HCT116 (cell line): ENCODE data around the gene FDXR. TPM values are rescaled to one million over a fixed set of nuclear protein-coding genes. Genes with fewer than 3 reads are reported as not detected.

ENCODE experiments used
- ATAC-seq: fragments of 200-7000 bp; cut with Tn5 transposase; 2 replicates; pipeline ENCODE4 v1.9.1; 2020; ENCODE audit warnings: mild to moderate bottlenecking, moderate library complexity
- BruUV-seq: library from RNA; stranded (reverse); fragments of 400-500 nt; replicated peaks from 2 replicates; lab custom pipeline; 2021; lab: Mats Ljungman, UMichigan
- CTCF ChIA-PET: fragments of 300-600 bp; sonication (Branson Sonifier 250); formaldehyde crosslinking; loops from one replicate; lab custom pipeline; 2021; ENCODE audit warnings: antibody characterized with exemption; lab: Charles Lee
- POLR2A ChIA-PET: fragments of 300-600, 350-600 bp; sonication (Branson Sonifier 250); formaldehyde crosslinking; loops from one replicate; lab custom pipeline; 2021; ENCODE audit warnings: antibody characterized with exemption; lab: Charles Lee
- RAD21 ChIA-PET, 2 experiments: fragments of 300-600 bp; sonication (Branson Sonifier 250); formaldehyde crosslinking; loops; one replicate each; lab custom pipeline; 2023; ENCODE audit warnings: low total read pairs in 2 of 2; ENCODE audit not compliant: uncharacterized antibody in 2 of 2, unreplicated experiment in 2 of 2, low non-redundant PET in 1 of 2; lab: Charles Lee
- DNase-seq: peaks from one replicate; pipeline ENCODE4 v3.0.0-alpha.2; 2010; ENCODE audit warnings: low read depth, low spot score
- H2AFZ ChIP-seq: fragments of 200-600 bp; shearing (Covaris generic), sonication (generic); 2 replicates; pipeline ENCODE4 v1.6.1; 2017; ENCODE audit warnings: low read depth, mixed run types, mixed read lengths, antibody characterized with exemption, low read length; ENCODE audit not compliant: poor library complexity, severe bottlenecking
- H3K27ac ChIP-seq: 2 replicates; pipeline ENCODE4 v1.5.1; 2012; ENCODE audit warnings: low read depth, low read length
- H3K27me3 ChIP-seq: fragments of 200-600 bp; sonication (generic); 2 replicates; pipeline ENCODE4 v1.6.1; 2016; ENCODE audit warnings: mixed run types, low read length, mixed read lengths; ENCODE audit not compliant: insufficient read depth
- H3K36me3 ChIP-seq, 2 experiments: fragments of 200-500 bp in 1 of 2; fragments of 200-600 bp in 1 of 2; sonication (Bioruptor generic) in 1 of 2; sonication (generic) in 1 of 2; 2 replicates each; pipeline versions ENCODE4 v1.5.1 to v1.6.1; 2014 to 2016; ENCODE audit warnings: low read length in 2 of 2, inconsistent platforms in 1 of 2, mixed read lengths in 1 of 2, mixed run types in 1 of 2; ENCODE audit not compliant: insufficient read depth in 2 of 2, control insufficient read depth in 1 of 2
- H3K4me1 ChIP-seq, 2 experiments: fragments of 200-600 bp in 1 of 2; sonication (generic) in 1 of 2; 2 replicates each; pipeline versions ENCODE4 v1.5.1 to v1.6.1; 2012 to 2017; ENCODE audit warnings: low read length in 2 of 2, inconsistent platforms in 1 of 2, mild to moderate bottlenecking in 1 of 2, mixed read lengths in 1 of 2, mixed run types in 1 of 2, moderate library complexity in 1 of 2; ENCODE audit not compliant: insufficient read depth in 2 of 2, control insufficient read depth in 1 of 2
- H3K4me2 ChIP-seq: fragments of 200-600 bp; sonication (generic); 2 replicates; pipeline ENCODE4 v1.6.1; 2017; ENCODE audit warnings: mixed run types, low read length, mixed read lengths
- H3K4me3 ChIP-seq, 2 experiments: fragments of 200-600 bp in 1 of 2; sonication (generic) in 1 of 2; replicated peaks in 1 of 2; 2 replicates each; pipeline ENCODE4 v1.5.1; 2011 to 2016; ENCODE audit warnings: low read length in 2 of 2, control low read depth in 1 of 2, low read depth in 1 of 2, mild to moderate bottlenecking in 1 of 2, mixed read lengths in 1 of 2, mixed run types in 1 of 2
- H3K79me2 ChIP-seq: fragments of 200-600 bp; sonication (generic); 2 replicates; pipeline ENCODE4 v1.6.1; 2017; ENCODE audit warnings: mild to moderate bottlenecking, mixed run types, low read length, moderate library complexity, mixed read lengths; ENCODE audit not compliant: insufficient read depth
- H3K9ac ChIP-seq: fragments of 200-600 bp; sonication (generic); 2 replicates; pipeline ENCODE4 v1.6.1; 2016; ENCODE audit warnings: low read length, mixed read lengths
- H3K9me2 ChIP-seq: fragments of 200-600 bp; sonication (generic), shearing (Covaris generic); 2 replicates; pipeline ENCODE4 v1.6.1; 2017; ENCODE audit warnings: mixed run types, mild to moderate bottlenecking, moderate library complexity; ENCODE audit not compliant: insufficient read depth
- H3K9me3 ChIP-seq, 2 experiments: fragments of 200-500 bp in 1 of 2; fragments of 200-600 bp in 1 of 2; sonication (Bioruptor generic) in 1 of 2; sonication (generic) in 1 of 2; 2 replicates each; pipeline ENCODE4 v1.6.1; 2014 to 2017; ENCODE audit warnings: low read length in 2 of 2, mixed read lengths in 2 of 2, inconsistent platforms in 1 of 2, low read depth in 1 of 2, mild to moderate bottlenecking in 1 of 2, mixed run types in 1 of 2, moderate library complexity in 1 of 2; ENCODE audit not compliant: control insufficient read depth in 1 of 2, insufficient read depth in 1 of 2
- H4K20me1 ChIP-seq: fragments of 200-600 bp; sonication (generic), shearing (Covaris generic); 2 replicates; pipeline ENCODE4 v1.6.1; 2017; ENCODE audit warnings: mixed run types, mild to moderate bottlenecking, moderate library complexity; ENCODE audit not compliant: insufficient read depth
- CBX3 ChIP-seq: IDR thresholded peaks from 2 replicates; pipeline ENCODE4 v1.6.1; 2012; ENCODE audit warnings: low read depth
- EGR1 ChIP-seq: IDR thresholded peaks from 2 replicates; pipeline ENCODE4 v1.6.1; 2012; ENCODE audit warnings: low read depth
- ELF1 ChIP-seq: IDR thresholded peaks from 2 replicates; pipeline ENCODE4 v1.6.1; 2012; ENCODE audit warnings: low read depth, borderline replicate concordance
- EZH2phosphoT487 ChIP-seq: fragments of 200-600 bp; IDR thresholded peaks from 2 replicates; pipeline ENCODE4 v1.6.1; 2018; ENCODE audit warnings: antibody characterized with exemption, borderline replicate concordance
- FOSL1 ChIP-seq: IDR thresholded peaks from 2 replicates; pipeline ENCODE4 v1.6.1; 2012; ENCODE audit warnings: low read depth
- POLR2A ChIP-seq: IDR thresholded peaks from 2 replicates; pipeline ENCODE4 v1.7.0; 2011; ENCODE audit warnings: borderline replicate concordance; ENCODE audit not compliant: insufficient read depth, insufficient read length; ENCODE audit errors: extremely low read depth
- POLR2AphosphoS5 ChIP-seq: IDR thresholded peaks from 2 replicates; pipeline ENCODE4 v1.6.1; 2011; ENCODE audit warnings: mild to moderate bottlenecking, low read depth, low read length, moderate library complexity
- RAD21 ChIP-seq: IDR thresholded peaks from 2 replicates; pipeline ENCODE4 v1.6.1; 2012; ENCODE audit warnings: low read depth, mild to moderate bottlenecking
- SIN3A ChIP-seq: IDR thresholded peaks from 2 replicates; pipeline ENCODE4 v1.6.1; 2012; ENCODE audit warnings: low read depth
- SRF ChIP-seq: IDR thresholded peaks from 2 replicates; pipeline ENCODE4 v1.6.1; 2012; ENCODE audit warnings: low read depth
- YY1 ChIP-seq: IDR thresholded peaks from 2 replicates; pipeline ENCODE4 v1.6.1; 2011; ENCODE audit warnings: low read length, low read depth, moderate library complexity, mild to moderate bottlenecking; ENCODE audit not compliant: insufficient replicate concordance; ENCODE audit errors: extremely low read depth
- intact Hi-C: fragments of 100-400 bp; cut with micrococcal nuclease; formaldehyde crosslinking; loops from 2 replicates; pipeline ENCODE4 v1.10.0; 2022
- total RNA-seq: library from RNA; stranded (reverse); gene quantifications from one replicate; pipeline ENCODE4 v1.2.1, GENCODE V29; 2021; ENCODE audit not compliant: unreplicated experiment
- TF ChIP-seq, protein P1 (sequence below), 3 experiments: fragments of 200-600 bp in 1 of 3; sonication (generic) in 1 of 3; IDR thresholded peaks in 2 of 3; conservative IDR thresholded peaks in 1 of 3; 2 replicates each; pipeline ENCODE4 v1.5.1; 2012 to 2017; ENCODE audit warnings: low read depth in 2 of 3, low read length in 2 of 3, antibody characterized with exemption in 1 of 3, borderline replicate concordance in 1 of 3, control low read depth in 1 of 3, mild to moderate bottlenecking in 1 of 3, mixed read lengths in 1 of 3, mixed run types in 1 of 3, moderate library complexity in 1 of 3; ENCODE audit not compliant: insufficient read depth in 1 of 3
- TF ChIP-seq, protein P2 (sequence below): IDR thresholded peaks from 2 replicates; pipeline ENCODE4 v1.6.1; 2011; ENCODE audit warnings: mild to moderate bottlenecking, low read length, moderate library complexity; ENCODE audit not compliant: insufficient replicate concordance; ENCODE audit errors: extremely low read depth

The FDXR gene
- total RNA-seq, 1 experiment from 2014 or later, result 98.8 TPM

DNA sequence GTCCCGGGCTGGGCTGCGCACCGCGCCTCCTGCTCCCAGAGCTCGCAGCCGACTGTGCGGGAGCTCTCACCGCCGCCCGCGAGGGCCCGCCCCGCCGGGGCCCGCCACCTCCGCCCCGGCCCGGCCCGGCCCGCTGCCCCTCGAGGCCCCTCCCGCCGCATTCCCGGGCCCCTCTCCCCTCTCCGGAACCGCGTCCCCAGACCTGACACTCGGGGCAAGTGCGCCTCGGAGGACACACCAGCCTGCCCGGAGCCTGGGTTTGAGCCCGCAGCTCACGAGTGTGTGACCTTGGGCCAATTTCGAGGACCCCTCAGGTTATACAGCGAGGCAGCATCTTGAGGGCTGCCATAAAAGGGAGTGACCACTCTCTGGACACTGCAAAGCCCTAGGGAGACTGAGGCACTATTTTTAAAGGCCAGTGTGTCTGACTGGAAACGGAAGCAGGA lies 11.1 kb downstream of the FDXR start:
- H3K9ac ChIP-seq, result no peak overlapping the region
- no peak overlapping the region for H3K4me3 ChIP-seq
- DNase-seq (no peak), ATAC-seq (no peak)
- intact Hi-C loops, result loop anchor here (1.0 kb wide), 1 partner anchor 70 kb away; no protein-coding TSS in a partner anchor
- H3K27ac ChIP-seq, result no peak overlapping the region
- H2AFZ ChIP-seq, result no peak overlapping the region
- no peak for TF ChIP-seq ELF1
- no peak for TF ChIP-seq SRF
- TF ChIP-seq EGR1, result no peak
- TF ChIP-seq YY1, result no peak
- no peak for TF ChIP-seq RAD21
- TF ChIP-seq CBX3, result no peak
- TF ChIP-seq SIN3A, result no peak
- TF ChIP-seq, protein P1, sequence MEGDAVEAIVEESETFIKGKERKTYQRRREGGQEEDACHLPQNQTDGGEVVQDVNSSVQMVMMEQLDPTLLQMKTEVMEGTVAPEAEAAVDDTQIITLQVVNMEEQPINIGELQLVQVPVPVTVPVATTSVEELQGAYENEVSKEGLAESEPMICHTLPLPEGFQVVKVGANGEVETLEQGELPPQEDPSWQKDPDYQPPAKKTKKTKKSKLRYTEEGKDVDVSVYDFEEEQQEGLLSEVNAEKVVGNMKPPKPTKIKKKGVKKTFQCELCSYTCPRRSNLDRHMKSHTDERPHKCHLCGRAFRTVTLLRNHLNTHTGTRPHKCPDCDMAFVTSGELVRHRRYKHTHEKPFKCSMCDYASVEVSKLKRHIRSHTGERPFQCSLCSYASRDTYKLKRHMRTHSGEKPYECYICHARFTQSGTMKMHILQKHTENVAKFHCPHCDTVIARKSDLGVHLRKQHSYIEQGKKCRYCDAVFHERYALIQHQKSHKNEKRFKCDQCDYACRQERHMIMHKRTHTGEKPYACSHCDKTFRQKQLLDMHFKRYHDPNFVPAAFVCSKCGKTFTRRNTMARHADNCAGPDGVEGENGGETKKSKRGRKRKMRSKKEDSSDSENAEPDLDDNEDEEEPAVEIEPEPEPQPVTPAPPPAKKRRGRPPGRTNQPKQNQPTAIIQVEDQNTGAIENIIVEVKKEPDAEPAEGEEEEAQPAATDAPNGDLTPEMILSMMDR (IDR thresholded peaks at IDR 0.05 in 2 of 3, conservative IDR thresholded peaks at IDR 0.05 in 1 of 3; ENCODE audit: borderline replicate concordance in 1 of 3, insufficient read depth in 1 of 3, low read depth in 2 of 3, low read length in 2 of 3), result no peak
- TF ChIP-seq POLR2A, result no peak
- no peak for TF ChIP-seq FOSL1
- TF ChIP-seq POLR2AphosphoS5, result no peak
- no peak for TF ChIP-seq EZH2phosphoT487
- TF ChIP-seq, protein P2, sequence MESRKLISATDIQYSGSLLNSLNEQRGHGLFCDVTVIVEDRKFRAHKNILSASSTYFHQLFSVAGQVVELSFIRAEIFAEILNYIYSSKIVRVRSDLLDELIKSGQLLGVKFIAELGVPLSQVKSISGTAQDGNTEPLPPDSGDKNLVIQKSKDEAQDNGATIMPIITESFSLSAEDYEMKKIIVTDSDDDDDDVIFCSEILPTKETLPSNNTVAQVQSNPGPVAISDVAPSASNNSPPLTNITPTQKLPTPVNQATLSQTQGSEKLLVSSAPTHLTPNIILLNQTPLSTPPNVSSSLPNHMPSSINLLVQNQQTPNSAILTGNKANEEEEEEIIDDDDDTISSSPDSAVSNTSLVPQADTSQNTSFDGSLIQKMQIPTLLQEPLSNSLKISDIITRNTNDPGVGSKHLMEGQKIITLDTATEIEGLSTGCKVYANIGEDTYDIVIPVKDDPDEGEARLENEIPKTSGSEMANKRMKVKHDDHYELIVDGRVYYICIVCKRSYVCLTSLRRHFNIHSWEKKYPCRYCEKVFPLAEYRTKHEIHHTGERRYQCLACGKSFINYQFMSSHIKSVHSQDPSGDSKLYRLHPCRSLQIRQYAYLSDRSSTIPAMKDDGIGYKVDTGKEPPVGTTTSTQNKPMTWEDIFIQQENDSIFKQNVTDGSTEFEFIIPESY, result no peak
- ChIA-PET CTCF (interaction anchor here (1.0 to 3.4 kb wide), 16 partner anchors 9 to 340 kb away, joined by 3 to 40 read pairs (median 4); partner anchors contain the start of genes FDXR and RAB37), RAD21 (no interaction called here), POLR2A (interaction anchor here (0.6 to 3.0 kb wide), 2 partner anchors 12 to 119 kb away, joined by 3 to 23 read pairs; partner anchors contain the start of gene FDXR)
- BruUV-seq, result no TSS peak
- no peaks in the 10 kb centered on the region for H3K9me3 ChIP-seq
- H3K36me3 ChIP-seq, result peaks cover 7 to 15% of the 10 kb centered on the region in 2 experiments; a peak in 3 of 4 replicates
- no peaks in the 10 kb centered on the region for H4K20me1 ChIP-seq
- H3K4me2 ChIP-seq, result no peak overlapping the region
- no peaks in the 10 kb centered on the region; the same call in 1 of the 2 replicates for H3K27me3 ChIP-seq
- peaks cover 0 to 21% of the 10 kb centered on the region in 2 experiments; a peak in 1 of 4 replicates for H3K4me1 ChIP-seq
- no peaks in the 10 kb centered on the region for H3K79me2 ChIP-seq
- H3K9me2 ChIP-seq, result no peaks in the 10 kb centered on the region
